GM10266 (cell line): Measurements from ENCODE around the gene MCM8.

Source experiments
- DNase-seq: peaks from one replicate; pipeline ENCODE4 v3.0.0; 2012; ENCODE audit errors: extremely low spot score
- CTCF ChIP-seq: IDR thresholded peaks from 2 replicates; pipeline ENCODE4 v1.5.1; 2012; ENCODE audit warnings: mild to moderate bottlenecking, low read depth; ENCODE audit not compliant: control insufficient read depth, insufficient read depth; ENCODE audit errors: missing control alignments

The MCM8 gene

GRCh38 chr20:5979801-5980200 is 29.3 kb downstream of the MCM8 start:
- DNase-seq: no peak
- TF ChIP-seq CTCF: no peak

- TF ChIP-seq CTCF: no peak
- no peak for DNase-seq
These were observed 30.5 kb downstream of the MCM8 start for GRCh38 chr20:5980720-5981538.

GRCh38 chr20:5987383-5987782 is 36.9 kb downstream of the MCM8 start:
- no peak for DNase-seq
- TF ChIP-seq CTCF: no peak

- no peak for TF ChIP-seq CTCF
- DNase-seq: no peak
These were observed 39.1 kb downstream of the MCM8 start for GRCh38 chr20:5989539-5989938.

GRCh38 chr20:5990946-5991345 is 40.5 kb downstream of the MCM8 start:
- no peak for TF ChIP-seq CTCF
- DNase-seq: no peak

- no peak for TF ChIP-seq CTCF
- DNase-seq: no peak
These were observed 41.4 kb downstream of the MCM8 start for GRCh38 chr20:5991623-5992441.

GRCh38 chr20:5996765-5997164 is 46.3 kb downstream of the MCM8 start:
- TF ChIP-seq CTCF: peak; percentile 6
- DNase-seq: peak; percentile 58
